Ecto neural progenitor cell (in vitro differentiated cells): Measurements from ENCODE around the gene DNASE1L2.
A peak's percentile ranks its signal among the peaks of the same experiment; 100 is the strongest.
"Not testable (repeated sequence)": the region's sequence is repeated elsewhere in the genome, so short reads cannot be mapped to it uniquely, and the experiment has no call there.

Experiments used
- DNase-seq: peaks from one replicate; pipeline ENCODE4 v3.0.0-alpha.2; 2018; ENCODE audit warnings: low spot score

Gene DNASE1L2

DNA sequence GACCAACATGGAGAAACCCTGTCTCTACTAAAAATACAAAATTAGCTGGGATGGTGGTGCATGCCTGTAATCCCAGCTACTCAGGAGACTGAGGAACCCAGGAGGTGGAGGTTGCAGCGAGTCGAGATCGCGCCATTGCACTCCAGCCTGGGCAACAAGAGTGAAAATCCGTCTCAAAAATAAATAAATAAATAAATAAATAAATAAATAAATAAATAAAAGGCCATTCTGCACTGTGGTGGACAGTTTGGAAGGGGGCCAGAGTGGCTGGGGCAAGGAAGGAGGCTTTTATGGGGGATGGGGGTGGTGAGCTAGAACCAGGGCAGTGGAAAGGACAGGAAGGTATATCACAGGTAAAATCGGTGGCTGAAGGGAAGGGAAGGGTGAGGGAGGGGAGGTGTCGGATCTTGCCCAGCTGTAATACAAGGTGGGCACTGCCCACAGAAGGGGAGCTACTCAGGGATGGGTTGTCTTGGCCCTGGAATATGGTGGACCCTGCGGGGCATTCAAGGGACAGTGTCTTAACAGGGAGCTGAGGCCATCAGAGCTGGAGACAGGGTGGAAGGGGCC lies 33.0 kb upstream of the DNASE1L2 start:
- not testable (repeated sequence) for DNase-seq

DNA sequence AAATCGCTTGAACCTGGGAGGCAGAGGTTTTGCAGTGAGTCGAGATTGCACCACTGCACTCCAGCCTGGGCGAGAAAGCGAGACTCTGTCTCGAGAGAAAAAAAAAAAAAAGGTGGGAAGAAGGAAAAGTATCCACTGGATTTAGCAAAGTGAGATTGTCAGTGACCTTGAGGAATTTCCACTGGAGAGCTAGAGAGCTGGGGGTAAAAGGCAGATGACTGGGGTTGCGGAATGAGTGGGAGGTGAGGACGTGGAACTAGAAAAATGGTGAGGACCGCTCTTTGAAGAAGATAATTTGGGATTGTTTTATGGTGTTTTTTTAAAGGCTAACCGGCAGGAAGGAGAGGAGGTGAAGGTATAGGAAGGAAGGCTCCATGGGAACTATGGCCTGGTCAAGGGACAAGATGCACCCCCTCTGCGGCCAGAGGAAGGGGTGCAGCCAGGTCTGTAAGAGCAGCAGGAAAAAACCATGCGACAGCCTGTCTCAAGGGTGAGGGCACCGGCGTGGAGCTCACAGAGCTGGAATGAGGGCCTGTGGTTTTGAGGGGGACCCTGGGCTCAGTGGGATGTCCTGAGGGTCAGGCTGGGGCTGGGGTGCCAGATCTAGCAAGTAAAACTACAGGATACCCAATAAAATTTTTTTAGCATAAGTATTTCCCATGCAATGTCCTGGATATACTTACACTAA lies 31.7 kb upstream of the DNASE1L2 start:
- no peak for DNase-seq

DNA sequence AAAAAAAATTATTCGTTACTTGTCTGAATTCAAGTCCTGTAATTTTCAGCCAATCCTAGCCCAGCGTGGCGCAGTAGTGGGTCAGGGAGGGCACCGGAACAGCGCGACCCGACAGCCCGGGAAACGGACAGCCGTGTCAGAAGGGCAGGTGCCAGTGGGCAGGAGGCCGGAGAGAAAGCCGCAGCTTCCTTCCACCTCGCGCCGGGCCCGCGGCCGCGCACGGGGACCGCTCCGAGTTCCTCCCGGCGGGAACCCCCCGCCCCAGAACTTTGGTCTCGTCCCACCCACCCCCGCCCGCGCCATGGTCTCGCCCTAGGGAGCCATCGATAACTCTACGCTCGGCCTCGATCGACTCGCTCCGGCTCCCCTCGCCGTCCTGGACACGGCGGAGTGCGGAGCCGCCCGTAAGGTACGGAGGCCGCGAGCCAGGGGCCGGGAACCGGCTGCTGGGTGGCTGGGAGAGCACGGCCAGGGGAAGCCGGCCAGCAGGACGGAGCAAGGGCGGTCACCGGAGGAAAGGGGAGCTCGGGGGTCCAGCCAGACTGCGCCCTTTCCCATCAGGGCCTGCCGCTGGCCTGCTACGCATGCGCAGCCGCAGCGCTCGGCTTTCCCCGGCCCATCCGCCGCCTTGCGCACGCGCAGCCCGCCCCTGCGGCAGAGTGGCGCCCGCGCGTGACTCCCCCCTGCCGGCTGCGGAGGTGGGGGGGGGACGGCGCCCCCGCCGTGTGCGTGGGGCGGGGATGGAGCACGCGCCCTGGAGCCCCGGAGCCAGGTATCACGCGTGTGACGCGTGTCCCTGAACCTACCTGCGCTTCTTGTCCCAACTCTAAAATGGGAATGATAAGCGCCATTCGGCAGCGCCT lies 30.9 kb upstream of the DNASE1L2 start, which contains the start of gene MLST8:
MLST8 (plus strand) TSS at position 351 of the 863 bp plus-strand sequence. CDS start 632 bp downstream, outside the sequence.
- peak; percentile 93 for DNase-seq

DNA sequence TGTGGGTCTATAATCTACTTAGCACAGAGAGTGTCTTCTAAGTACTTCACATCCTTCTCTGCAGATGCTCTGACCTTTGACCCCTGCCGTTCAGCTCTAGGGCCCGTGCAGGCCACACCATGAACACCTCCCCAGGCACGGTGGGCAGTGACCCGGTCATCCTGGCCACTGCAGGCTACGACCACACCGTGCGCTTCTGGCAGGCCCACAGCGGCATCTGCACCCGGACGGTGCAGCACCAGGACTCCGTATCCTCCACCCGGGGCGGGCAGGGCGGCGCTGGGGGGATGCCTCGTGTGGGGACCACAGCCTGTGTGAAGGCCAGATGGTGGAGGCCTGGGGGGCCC lies 30.3 kb upstream of the DNASE1L2 start:
- no peak for DNase-seq

DNA sequence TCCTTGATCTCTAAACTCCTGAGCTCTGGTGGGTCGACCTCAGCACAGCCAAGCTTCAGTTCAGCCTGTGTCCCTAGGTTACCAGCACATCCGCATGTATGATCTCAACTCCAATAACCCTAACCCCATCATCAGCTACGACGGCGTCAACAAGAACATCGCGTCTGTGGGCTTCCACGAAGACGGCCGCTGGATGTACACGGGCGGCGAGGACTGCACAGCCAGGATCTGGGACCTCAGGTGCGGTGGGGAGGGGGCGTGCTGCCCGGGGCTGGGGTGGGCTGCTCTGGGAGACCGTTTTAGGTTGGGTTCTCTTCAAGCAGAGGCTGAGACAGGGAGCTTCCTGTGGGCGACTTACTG lies 29.8 kb upstream of the DNASE1L2 start:
- DNase-seq = no peak

DNA sequence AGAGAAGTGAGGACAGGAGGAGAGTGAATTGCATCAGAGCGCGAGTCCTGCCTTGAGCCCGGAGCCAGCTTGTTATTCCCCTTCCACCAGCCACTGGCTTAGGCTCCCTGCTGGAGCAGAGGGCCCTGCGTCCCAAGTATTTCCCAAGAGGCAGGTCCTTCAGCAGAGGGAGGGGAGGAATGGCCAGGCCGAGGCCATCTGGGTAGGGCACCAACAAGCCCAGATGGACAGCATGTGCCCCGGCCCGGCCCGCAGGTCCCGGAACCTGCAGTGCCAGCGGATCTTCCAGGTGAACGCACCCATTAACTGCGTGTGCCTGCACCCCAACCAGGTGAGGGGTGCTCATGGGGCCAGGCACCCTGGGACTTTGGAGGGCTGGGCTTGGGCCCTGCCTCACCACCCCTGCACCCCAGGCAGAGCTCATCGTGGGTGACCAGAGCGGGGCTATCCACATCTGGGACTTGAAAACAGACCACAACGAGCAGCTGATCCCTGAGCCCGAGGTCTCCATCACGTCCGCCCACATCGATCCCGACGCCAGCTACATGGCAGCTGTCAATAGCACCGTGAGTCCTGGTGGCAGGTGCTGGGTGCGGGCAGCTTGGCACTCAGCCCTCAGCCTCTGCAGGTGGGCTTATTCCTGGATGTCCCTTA lies 29.3 kb upstream of the DNASE1L2 start:
- no peak for DNase-seq

DNA sequence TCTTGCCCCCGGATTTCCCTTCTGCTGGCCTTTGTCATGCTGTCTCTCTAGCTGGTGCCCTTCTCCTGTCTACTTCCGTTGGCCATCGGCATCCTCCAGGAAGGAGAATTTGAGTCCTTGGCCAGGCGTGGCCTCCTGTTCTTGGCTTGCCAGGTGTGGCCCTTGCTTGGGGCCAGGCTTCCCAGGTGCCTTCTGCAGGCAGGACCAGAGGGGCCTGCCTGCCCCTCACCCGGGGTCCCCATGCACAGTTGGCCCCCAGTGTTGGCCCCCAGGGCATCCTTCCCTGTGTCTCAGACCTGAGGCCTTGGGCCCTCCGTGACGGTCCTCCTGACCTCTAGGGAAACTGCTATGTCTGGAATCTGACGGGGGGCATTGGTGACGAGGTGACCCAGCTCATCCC lies 28.4 kb upstream of the DNASE1L2 start:
- no peak for DNase-seq

DNA sequence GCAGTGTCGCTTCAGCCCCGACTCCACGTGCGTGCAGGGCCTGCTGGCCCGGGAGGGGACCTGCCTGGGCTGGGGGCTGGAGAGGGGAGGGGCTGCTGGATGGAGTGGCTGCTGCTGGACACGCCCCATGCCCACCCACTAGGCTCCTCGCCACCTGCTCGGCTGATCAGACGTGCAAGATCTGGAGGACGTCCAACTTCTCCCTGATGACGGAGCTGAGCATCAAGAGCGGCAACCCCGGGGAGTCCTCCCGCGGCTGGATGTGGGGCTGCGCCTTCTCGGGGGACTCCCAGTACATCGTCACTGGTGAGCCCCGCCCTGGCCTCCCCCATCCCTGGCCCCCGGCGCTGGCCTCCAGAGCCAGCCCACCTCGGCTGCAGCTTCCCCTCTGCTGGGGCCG lies 27.9 kb upstream of the DNASE1L2 start:
- no peak for DNase-seq

DNA sequence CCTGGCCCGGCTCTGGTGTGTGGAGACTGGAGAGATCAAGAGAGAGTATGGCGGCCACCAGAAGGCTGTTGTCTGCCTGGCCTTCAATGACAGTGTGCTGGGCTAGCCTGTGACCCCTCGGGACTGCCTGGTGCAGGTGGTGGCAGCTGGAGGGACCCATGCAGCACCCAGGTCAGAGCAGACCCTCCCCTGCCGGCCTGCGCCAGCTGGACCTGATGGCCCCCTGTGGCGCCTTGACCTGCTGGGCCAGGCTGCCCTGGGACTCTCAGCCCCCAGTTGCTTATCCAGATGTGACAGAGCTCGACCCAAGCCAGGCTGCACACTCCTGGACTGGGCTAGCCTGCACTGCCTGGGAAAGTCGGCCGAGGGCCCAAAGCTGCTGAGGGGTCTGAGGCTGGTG lies 27.5 kb upstream of the DNASE1L2 start:
- DNase-seq = no peak

DNA sequence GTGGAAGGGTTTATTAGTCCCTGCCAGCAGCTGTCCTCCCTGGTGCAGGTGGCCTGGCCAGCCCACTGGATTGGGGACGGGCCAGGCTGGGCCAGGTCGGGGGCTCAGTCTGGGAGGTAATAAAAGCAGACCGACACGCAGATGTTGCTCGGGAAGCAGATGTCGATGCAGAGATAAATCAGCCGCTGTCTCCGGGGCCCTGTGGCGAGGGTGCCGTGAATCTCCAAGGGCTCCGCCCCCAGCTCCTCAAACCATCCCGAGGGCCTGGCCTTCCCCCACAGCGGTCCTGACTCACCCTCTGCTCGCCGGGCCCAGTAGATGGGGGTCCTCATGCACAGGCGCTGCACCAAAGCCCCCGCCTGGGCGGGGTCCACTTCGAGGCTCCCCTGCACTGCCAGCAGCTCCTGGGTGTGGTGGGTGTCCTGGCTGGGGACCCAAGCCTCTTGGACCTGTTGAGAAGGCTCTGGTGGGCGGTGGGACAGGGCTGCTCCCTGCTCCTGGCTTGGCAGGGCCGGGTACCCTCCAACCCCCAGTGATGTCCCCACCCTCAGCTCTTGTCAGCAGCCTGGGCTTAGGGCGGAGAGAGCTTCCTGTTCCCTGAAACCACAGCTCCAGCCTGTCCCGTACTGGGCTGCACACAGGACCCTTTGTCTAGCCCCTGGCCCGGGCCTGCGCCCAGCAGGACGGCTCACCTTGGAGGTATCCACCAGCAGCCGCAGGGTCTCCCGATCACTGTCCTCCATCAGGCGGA lies 26.8 kb upstream of the DNASE1L2 start:
- no peak for DNase-seq

DNA sequence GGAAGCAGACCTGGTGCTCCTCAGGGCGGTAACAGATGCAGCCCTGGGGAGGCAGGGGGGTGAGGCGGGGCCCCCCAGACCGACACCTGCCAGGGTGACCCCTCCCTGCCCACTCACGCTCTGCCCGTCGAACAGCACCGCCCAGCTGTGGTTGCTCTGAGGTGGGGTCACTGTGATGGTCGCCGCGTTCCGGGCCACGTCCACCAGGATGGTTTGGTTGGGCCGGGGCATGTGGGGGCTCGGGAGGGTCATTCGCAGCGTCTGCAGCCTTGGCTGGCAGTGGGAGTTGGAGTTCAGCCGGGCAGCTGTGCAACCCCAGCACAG lies 26.3 kb upstream of the DNASE1L2 start:
- no peak for DNase-seq

DNA sequence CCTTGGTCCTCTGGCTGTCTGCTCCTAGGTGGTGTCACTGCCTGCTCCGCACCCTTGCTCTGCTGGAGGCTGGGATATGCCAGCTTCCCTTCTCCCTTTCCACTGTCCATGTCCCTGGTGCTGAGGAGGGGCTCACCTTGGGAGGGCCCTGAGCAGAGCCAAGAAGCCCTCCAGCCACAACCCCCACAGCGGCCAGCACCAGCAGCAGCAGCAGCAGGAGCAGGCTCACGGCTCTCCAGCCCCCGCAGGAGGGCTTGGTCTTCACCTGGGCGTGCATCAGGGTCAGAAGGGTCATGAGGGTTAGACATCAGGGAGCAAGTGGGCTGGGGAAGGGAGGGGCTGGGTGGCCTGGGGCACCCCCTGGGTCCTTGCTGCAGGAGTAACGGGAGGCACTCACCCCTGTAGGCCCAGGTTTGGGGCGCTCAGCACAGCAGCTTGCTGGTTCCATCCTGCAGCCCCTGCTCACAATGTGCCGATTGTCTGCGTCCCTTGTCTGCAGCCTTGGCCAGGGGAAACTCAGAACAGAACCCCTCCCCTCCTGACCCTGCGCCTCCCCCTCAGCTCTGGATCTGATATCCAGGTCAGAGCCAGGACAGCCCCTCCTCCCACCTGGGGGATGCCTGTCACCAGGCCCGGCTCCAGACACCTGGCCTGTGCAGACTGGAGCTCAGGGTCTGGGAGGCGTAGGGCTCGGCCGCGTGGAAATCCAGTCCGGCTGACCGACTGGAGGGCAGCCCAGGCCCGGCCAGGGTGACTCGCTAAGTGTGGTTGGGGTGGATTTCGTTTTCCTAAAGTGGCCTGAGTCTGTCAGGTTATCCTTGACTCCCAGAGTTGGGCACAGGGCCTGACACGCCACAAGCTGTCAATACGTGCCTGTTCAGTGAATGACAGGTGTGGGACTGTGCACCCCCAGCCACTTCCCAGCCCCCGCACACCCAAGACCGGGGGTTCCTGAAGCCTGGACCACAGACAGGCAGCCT lies 25.6 kb upstream of the DNASE1L2 start, which contains the start of gene BRICD5:
BRICD5 (minus strand) TSS at position 478 of the 980 bp plus-strand sequence; CDS start at position 448, 30 bp downstream.
- no peak for DNase-seq

DNA sequence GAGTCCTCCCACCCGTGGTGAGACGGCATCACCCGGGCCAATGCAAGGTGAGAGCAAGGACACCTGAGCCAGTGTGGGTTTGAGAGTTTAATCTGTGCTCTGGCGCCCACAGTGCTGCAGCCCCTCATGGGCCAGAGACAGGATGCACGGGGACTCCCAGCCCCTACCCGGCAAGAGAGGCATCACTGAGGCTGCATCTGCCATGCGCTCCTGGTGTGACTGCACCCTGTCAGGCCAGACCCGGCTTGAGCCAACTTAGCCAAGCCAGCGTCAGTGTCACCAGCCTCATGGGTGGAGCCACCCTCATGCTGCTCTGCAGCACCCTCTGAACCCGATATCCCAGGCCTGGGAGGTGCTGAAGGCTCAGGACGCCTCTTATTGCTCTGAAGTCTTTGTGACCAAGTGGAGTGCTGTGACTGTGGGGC lies 24.3 kb upstream of the DNASE1L2 start:
- DNase-seq = no peak

DNA sequence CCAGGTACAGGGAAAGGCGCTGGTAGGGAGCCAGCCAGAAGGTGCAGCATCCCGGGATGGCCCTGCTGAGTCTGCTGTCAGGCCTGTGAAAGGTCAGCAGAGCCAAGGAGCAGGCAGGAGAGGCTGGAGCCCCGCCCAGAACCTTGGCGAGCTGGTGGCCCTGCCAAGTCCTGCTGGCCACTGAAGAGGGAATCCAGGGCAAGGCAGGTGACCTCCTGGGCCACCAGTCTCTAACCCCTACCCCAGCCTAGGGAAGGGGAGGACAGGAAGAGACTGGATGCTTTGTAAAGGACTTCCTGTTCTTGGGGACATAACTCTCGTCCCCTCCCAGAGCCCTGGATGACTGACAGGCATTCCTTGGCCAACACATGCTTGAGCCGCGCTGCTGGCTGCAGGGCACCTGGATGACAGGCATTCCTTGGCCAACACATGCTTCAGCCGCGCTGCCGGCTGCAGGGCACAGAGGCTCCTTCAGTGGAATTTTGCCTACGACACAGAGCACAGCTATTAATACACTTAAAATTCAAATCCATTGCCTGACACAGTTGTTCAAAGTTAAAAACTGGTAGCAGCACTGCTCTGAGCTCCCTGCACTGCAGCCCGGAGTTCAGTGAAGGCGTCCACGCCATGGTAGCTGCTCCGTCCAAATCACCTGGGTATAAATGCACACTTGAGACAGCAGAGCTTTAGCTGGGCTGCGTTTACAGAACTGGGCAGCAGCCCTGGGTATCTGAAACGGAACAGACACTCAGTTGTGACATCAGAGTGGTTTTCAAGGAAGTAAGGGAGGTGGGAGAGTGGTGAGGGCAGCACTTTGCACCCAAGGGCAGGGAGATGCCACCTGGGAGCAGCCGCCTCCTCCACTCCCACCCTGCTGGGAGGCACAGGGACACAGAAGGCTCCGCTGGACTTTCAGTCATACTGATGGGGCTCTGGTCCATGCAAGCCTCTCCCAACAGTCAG lies 23.6 kb upstream of the DNASE1L2 start:
- DNase-seq = no peak

DNA sequence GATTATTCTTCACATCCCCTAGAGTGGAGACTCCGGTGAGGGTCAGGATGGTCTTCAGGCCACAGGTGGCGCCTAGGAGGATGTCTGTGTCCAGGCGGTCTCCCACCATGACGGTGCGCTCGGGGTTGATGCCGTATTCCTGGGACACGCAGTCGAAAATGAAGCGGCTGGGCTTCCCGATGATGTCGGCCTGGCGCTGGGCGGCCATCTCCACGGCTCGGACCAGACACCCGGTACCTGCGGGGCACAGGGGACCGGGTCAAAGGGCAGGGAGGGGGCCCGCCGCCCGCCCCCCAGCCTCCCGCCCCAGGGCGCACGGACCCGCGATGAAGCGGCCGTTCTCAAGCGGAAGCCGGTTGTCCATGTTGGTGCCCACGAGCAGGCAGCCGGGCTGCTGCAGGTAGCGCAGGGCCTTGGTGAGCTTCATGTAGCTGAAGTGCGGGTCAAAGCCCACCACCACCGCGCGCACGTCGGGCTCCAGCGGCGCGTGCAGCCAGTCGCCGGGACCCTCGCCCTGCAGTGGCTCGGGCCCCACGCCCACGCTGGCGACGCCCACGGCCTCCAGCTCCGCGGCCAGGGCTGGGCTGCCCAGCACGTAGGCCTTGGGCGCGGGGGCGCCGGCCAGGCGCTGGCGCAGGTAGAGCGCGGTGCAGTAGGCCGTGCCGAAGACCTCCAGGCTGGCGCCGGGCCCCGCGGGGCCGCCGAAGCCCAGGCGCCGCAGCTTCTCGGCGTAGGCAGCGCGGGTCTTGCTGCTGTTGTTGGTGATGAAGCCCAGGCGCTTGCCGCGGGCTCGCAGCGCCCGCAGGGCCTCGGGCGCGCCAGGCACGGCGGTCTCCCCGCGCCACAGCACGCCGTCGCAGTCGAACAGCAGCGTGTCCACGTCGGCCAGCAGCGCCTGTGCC lies 22.2 kb upstream of the DNASE1L2 start:
- DNase-seq = no peak

DNA sequence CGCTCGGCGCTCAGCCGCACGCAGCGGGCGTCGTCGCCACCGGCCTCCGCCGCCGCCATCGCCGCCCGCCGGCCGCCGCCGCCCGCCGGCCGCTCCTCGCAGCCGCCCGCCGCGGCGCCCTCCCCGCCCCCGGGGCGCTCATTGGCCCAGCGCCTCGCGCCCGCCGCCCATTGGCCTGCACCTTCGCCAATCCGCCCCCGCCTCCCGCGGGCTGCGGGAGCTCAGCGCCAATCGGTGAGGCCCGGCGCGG lies 21.6 kb upstream of the DNASE1L2 start, which contains the start of gene PGP:
PGP (minus strand) TSS at position 122 of the 250 bp plus-strand sequence; CDS start at position 59, 63 bp downstream.
- no peak for DNase-seq

DNA sequence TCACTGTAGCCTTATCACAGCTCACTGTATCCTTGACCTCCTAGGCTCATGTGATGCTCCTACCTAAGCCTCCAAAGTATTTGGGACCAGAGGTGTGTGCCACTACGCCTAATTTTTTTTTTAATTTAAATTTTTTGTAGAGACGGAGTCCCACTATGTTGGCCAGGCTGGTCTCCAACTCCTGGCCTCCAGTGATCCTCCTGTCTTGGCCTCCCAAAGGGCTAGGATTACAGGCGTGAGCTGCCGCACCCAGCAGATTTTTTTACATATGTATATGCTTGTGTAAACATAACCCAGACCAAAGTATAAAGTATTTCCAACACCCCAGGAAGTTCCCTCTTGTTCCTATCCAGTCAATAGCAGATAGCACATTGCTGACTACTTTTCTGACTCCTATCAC lies 19.9 kb upstream of the DNASE1L2 start:
- DNase-seq = no peak

DNA sequence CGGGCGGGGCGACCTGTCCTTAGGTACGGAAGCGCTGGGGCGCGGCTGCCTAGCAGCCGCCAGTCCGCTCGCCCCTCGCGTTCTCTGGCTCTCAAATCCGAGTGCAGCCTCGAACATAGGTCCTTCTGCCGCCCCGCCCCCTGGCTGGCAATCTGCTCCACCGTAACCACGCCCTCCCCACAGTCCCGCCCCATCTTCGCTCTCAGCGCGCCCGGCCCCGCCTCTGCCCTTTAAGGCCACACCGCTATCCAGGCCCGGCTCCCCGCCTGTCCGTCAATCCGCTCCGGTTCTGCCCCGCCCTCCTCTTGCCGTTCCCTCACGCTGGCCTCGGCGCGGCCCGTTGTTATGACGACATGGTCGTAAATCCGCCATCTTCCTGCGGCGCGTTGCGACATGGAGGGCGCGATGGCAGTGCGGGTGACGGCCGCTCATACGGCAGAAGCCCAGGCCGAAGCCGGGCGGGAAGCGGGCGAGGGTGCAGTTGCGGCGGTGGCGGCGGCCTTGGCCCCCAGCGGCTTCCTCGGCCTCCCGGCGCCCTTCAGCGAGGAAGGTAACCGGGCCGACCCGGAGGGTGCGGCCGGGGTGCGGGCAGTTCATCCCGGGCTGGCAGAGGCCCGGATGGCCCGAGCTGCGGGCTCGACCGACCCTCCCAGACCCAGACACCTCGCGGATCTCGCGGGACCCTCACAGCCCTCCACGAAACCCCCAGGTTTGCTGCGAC lies 12.9 kb upstream of the DNASE1L2 start, which contains the start of gene E4F1:
E4F1 (plus strand) TSS at position 371 of the 721 bp plus-strand sequence; CDS start at position 394, 23 bp downstream.
- peak; percentile 100 for DNase-seq
